Left lung (tissue), 10 donors: Measurements from ENCODE around the gene ACOT11. TPM values are rescaled to one million over a fixed set of nuclear protein-coding genes. Genes with fewer than 3 reads are reported as not detected.
A peak's percentile ranks its signal among the peaks of the same experiment; 100 is the strongest.

Experiments used
- ATAC-seq: fragments of 200-7000 bp; cut with Tn5 transposase; one replicate; pipeline ENCODE4 v1.9.1; 2020; ENCODE audit warnings: moderate library complexity
- DNase-seq, 4 donors: peaks; one replicate each; pipeline ENCODE4 v3.0.0-alpha.2; 2013 to 2020
- H3K27ac ChIP-seq, 2 donors: fragments of 200-600 bp; sonication (generic) in 1 of 2; one replicate each; pipeline versions ENCODE4 v1.5.0 to v1.8.0; 2020 to 2021
- H3K27me3 ChIP-seq, 2 donors: fragments of 200-600 bp; sonication (generic) in 1 of 2; one replicate each; pipeline versions ENCODE4 v1.5.0 to v1.8.0; 2020 to 2021
- H3K36me3 ChIP-seq, 2 donors: fragments of 200-600 bp; sonication (generic) in 1 of 2; one replicate each; pipeline versions ENCODE4 v1.5.0 to v1.8.0; 2020 to 2021
- H3K4me1 ChIP-seq, 2 donors: fragments of 200-600 bp; one replicate each; pipeline ENCODE4 v1.8.0; 2021
- H3K4me3 ChIP-seq, 2 donors: fragments of 200-600 bp; sonication (generic) in 1 of 2; one replicate each; pipeline versions ENCODE4 v1.5.0 to v1.8.0; 2020 to 2021; ENCODE audit warnings: mild to moderate bottlenecking in 1 of 2
- H3K9me3 ChIP-seq, 2 donors: fragments of 200-600 bp; sonication (generic) in 1 of 2; one replicate each; pipeline versions ENCODE4 v1.5.0 to v1.8.0; 2020 to 2021
- CTCF ChIP-seq, 2 donors: fragments of 200-600 bp; sonication (generic) in 1 of 2; IDR thresholded peaks; one replicate each; pipeline versions ENCODE4 v1.5.0 to v1.8.0; 2021; ENCODE audit warnings: antibody characterized with exemption in 2 of 2
- intact Hi-C, 2 donors: fragments of 100-400 bp; cut with DNase I; formaldehyde crosslinking; loops; one replicate each; pipeline versions ENCODE4 v1.11.2 to v1.14.2; 2022
- polyA plus RNA-seq, 6 donors: library from polyadenylated mRNA; unstranded; fragments of 120-200 nt; gene quantifications; one replicate each; pipeline ENCODE4 v1.2.1, GENCODE V29; 2013; ENCODE audit not compliant: insufficient read length in 6 of 6
- total RNA-seq, 2 donors: library from RNA; stranded (reverse); fragmentation: NEBNext Ultra II Directional; extraction: Animal tissue kit (Norgen Biotek cat#: 25700); gene quantifications; one replicate each; pipeline ENCODE4 v1.2.1, GENCODE V29; 2021
- donor health status: DM: no; HTN: yes; CAD: no.
- donor health status: DM: no; HTN: no; CAD: no.

The ACOT11 gene
- total and polyA plus RNA-seq, 8 donors: 8.5 to 15.9 (median 12.6) TPM

GRCh38 chr1:54537611-54538010 lies 10.4 kb upstream of the ACOT11 start:
- no peak overlapping the region for H3K4me3 ChIP-seq
- H3K4me1 ChIP-seq: peaks cover 6 to 14% of the 10 kb centered on the region in 2 donors
- no peak for TF ChIP-seq CTCF (IDR thresholded peaks at IDR 0.05)
- no peaks in the 10 kb centered on the region for H3K36me3 ChIP-seq
- no peak for ATAC-seq
- H3K9me3 ChIP-seq: no peaks in the 10 kb centered on the region
- intact Hi-C loops: no loop called here
- H3K27ac ChIP-seq: no peak overlapping the region
- peaks cover 0 to 16% of the 10 kb centered on the region in 2 donors for H3K27me3 ChIP-seq
- no peak for DNase-seq

GRCh38 chr1:54538538-54538937 lies 9.5 kb upstream of the ACOT11 start:
- DNase-seq (no peak), ATAC-seq (no peak)
- H3K36me3 ChIP-seq: no peaks in the 10 kb centered on the region
- no peaks in the 10 kb centered on the region for H3K9me3 ChIP-seq
- intact Hi-C loops: no loop called here
- H3K27me3 ChIP-seq: peaks cover 0 to 18% of the 10 kb centered on the region in 2 donors
- no peak overlapping the region for H3K4me3 ChIP-seq
- peaks cover 8 to 24% of the 10 kb centered on the region in 2 donors for H3K4me1 ChIP-seq
- H3K27ac ChIP-seq: no peak overlapping the region
- no peak for TF ChIP-seq CTCF (IDR thresholded peaks at IDR 0.05)

- H3K36me3 ChIP-seq: no peaks in the 10 kb centered on the region
- peaks cover 0 to 18% of the 10 kb centered on the region in 2 donors for H3K27me3 ChIP-seq
- H3K4me3 ChIP-seq: no peak overlapping the region
- no peak for TF ChIP-seq CTCF (IDR thresholded peaks at IDR 0.05)
- H3K9me3 ChIP-seq: no peaks in the 10 kb centered on the region
- DNase-seq (no peak), ATAC-seq (no peak)
- H3K4me1 ChIP-seq: peaks cover 8 to 24% of the 10 kb centered on the region in 2 donors
- H3K27ac ChIP-seq: no peak overlapping the region
- intact Hi-C loops: no loop called here
These were observed 7.3 kb upstream of the ACOT11 start for GRCh38 chr1:54540582-54541295.

- peak; percentile 94 for ATAC-seq
- peak in 1 of 2 donors; percentile 13 for TF ChIP-seq CTCF (IDR thresholded peaks at IDR 0.05)
- Histone ChIP-seq H3K36me3 (no peaks in the 10 kb centered on the region), H3K27ac (peak overlapping the region; percentile 60 to 62), H3K4me3 (peak overlapping the region; percentile 44 to 51), H3K27me3 (peaks cover 0 to 18% of the 10 kb centered on the region in 2 donors), H3K9me3 (no peaks in the 10 kb centered on the region), H3K4me1 (peaks cover 11 to 28% of the 10 kb centered on the region in 2 donors)
- peak; percentile 66 to 92 (median 74) for DNase-seq
- intact Hi-C loops: no loop called here
These were observed 5.7 kb upstream of the ACOT11 start for GRCh38 chr1:54542120-54542961.

GRCh38 chr1:54542962-54543539 lies 5.0 kb upstream of the ACOT11 start:
- H3K27me3 ChIP-seq: peaks cover 0 to 18% of the 10 kb centered on the region in 2 donors
- H3K9me3 ChIP-seq: no peaks in the 10 kb centered on the region
- no peak for TF ChIP-seq CTCF (IDR thresholded peaks at IDR 0.05)
- H3K4me3 ChIP-seq: peak overlapping the region in 1 of 2 donors; percentile 51
- H3K36me3 ChIP-seq: no peaks in the 10 kb centered on the region
- intact Hi-C loops: no loop called here
- peaks cover 18 to 35% of the 10 kb centered on the region in 2 donors for H3K4me1 ChIP-seq
- DNase-seq (no peak), ATAC-seq (no peak)
- H3K27ac ChIP-seq: peak overlapping the region in 1 of 2 donors; percentile 60
